OCI-LY7 (cell line): Measurements from ENCODE around the gene MMAB. TPM values are rescaled to one million over a fixed set of nuclear protein-coding genes. Genes with fewer than 3 reads are reported as not detected.

Source experiments
- BruUV-seq: library from RNA; stranded (reverse); fragments of 400-500 nt; replicated peaks from 2 replicates; lab custom pipeline; 2021; lab: Mats Ljungman, UMichigan
- CTCF ChIA-PET: fragments of 300-600 bp; sonication (Branson Sonifier 250); formaldehyde crosslinking; loops from one replicate; lab custom pipeline; 2022; ENCODE audit warnings: antibody characterized with exemption; ENCODE audit not compliant: unreplicated experiment; lab: Charles Lee
- POLR2A ChIA-PET: fragments of 300-600 bp; sonication (Branson Sonifier 250); formaldehyde crosslinking; loops from one replicate; lab custom pipeline; 2022; ENCODE audit warnings: antibody characterized with exemption; lab: Charles Lee
- DNase-seq: peaks from one replicate; pipeline ENCODE4 v3.0.0-alpha.2; 2015; ENCODE audit warnings: low spot score
- H2AFZ ChIP-seq: fragments of 200-600 bp; sonication (generic), shearing (Covaris generic); 2 replicates; pipeline ENCODE4 v1.6.1; 2014; ENCODE audit warnings: mild to moderate bottlenecking, antibody characterized with exemption, low read length, moderate library complexity
- H3K27ac ChIP-seq: fragments of 200-600 bp; sonication (generic); 2 replicates; pipeline ENCODE4 v1.5.1; 2014; ENCODE audit warnings: mixed run types, low read depth, mild to moderate bottlenecking, moderate library complexity, low read length, inconsistent platforms; ENCODE audit not compliant: poor library complexity, severe bottlenecking
- H3K36me3 ChIP-seq: fragments of 200-600 bp; sonication (generic); 2 replicates; pipeline ENCODE4 v1.6.1; 2014; ENCODE audit warnings: mild to moderate bottlenecking, antibody characterized with exemption, low read length, moderate library complexity, mixed read lengths; ENCODE audit not compliant: insufficient read depth
- H3K4me1 ChIP-seq: fragments of 200-600 bp; sonication (generic); 2 replicates; pipeline ENCODE4 v1.5.1; 2014; ENCODE audit warnings: mild to moderate bottlenecking, low read length; ENCODE audit not compliant: insufficient read depth, poor library complexity, severe bottlenecking
- H3K4me2 ChIP-seq: fragments of 200-600 bp; sonication (generic); 2 replicates; pipeline ENCODE4 v1.6.1; 2014; ENCODE audit warnings: mild to moderate bottlenecking, low read length
- H3K4me3 ChIP-seq: fragments of 200-600 bp; sonication (generic); 2 replicates; pipeline ENCODE4 v1.5.1; 2014; ENCODE audit warnings: mild to moderate bottlenecking, low read depth, low read length; ENCODE audit not compliant: poor library complexity, severe bottlenecking
- H3K79me2 ChIP-seq: fragments of 200-600 bp; sonication (generic); 2 replicates; pipeline ENCODE4 v1.6.1; 2016; ENCODE audit warnings: low read depth, mild to moderate bottlenecking, low read length, moderate library complexity, mixed read lengths; ENCODE audit not compliant: insufficient read depth
- H3K9me2 ChIP-seq: fragments of 200-600 bp; sonication (generic); 2 replicates; pipeline ENCODE4 v1.6.1; 2016; ENCODE audit warnings: mild to moderate bottlenecking, low read length, mixed read lengths; ENCODE audit not compliant: insufficient read depth
- H3K9me3 ChIP-seq: fragments of 200-600 bp; sonication (generic); 2 replicates; pipeline ENCODE4 v1.6.1; 2014; ENCODE audit warnings: mild to moderate bottlenecking, mixed run types, low read length, mixed read lengths
- H4K20me1 ChIP-seq: fragments of 200-600 bp; sonication (generic); 2 replicates; pipeline ENCODE4 v1.6.1; 2014; ENCODE audit warnings: mild to moderate bottlenecking, antibody characterized with exemption, low read length, moderate library complexity, mixed read lengths; ENCODE audit not compliant: insufficient read depth
- CTCF ChIP-seq: fragments of 200-600 bp; sonication (generic); conservative IDR thresholded peaks from 2 replicates; pipeline ENCODE4 v1.5.1; 2014; ENCODE audit warnings: mild to moderate bottlenecking, antibody characterized with exemption, low read length, moderate library complexity, mixed read lengths
- EZH2phosphoT487 ChIP-seq: fragments of 200-600 bp; sonication (generic); IDR thresholded peaks from 2 replicates; pipeline ENCODE4 v1.6.1; 2018; ENCODE audit warnings: low read depth, borderline replicate concordance, mild to moderate bottlenecking, mixed run types, antibody characterized with exemption, low read length, moderate library complexity, mixed read lengths
- intact Hi-C: fragments of 100-400 bp; cut with micrococcal nuclease; formaldehyde crosslinking; loops from one replicate; pipeline ENCODE4 v1.10.0; 2022; ENCODE audit not compliant: unreplicated experiment
- total RNA-seq, 2 experiments: library from RNA; depleted of rRNA in 1 of 2; stranded (reverse); fragments of >200 nt in 1 of 2; shearing (Covaris generic) in 1 of 2; gene quantifications; 2 replicates each; pipeline ENCODE4 v1.2.3, GENCODE V29; 2014 to 2022

MMAB gene
- total RNA-seq, 2 experiments from 2014 or later, result 59.8 to 90.0 TPM

GRCh38 chr12:109611223-109611622 is 37.9 kb upstream of the MMAB start:
- Histone ChIP-seq H3K9me2 (no peaks in the 10 kb centered on the region), H3K4me1 (no peaks in the 10 kb centered on the region), H2AFZ (no peak overlapping the region), H3K4me3 (no peak overlapping the region), H3K9me3 (no peaks in the 10 kb centered on the region), H3K79me2 (no peaks in the 10 kb centered on the region), H4K20me1 (no peaks in the 10 kb centered on the region), H3K36me3 (no peaks in the 10 kb centered on the region), H3K4me2 (no peak overlapping the region), H3K27ac (no peak overlapping the region)
- intact Hi-C loops, result no loop called here
- ChIA-PET POLR2A (no interaction called here), CTCF (no interaction called here)
- no TSS peak for BruUV-seq
- no peak for DNase-seq
- TF ChIP-seq EZH2phosphoT487 (no peak), CTCF (no peak)

GRCh38 chr12:109610523-109610922 is 37.2 kb upstream of the MMAB start:
- no peaks in the 10 kb centered on the region for H4K20me1 ChIP-seq
- H3K4me1 ChIP-seq, result no peaks in the 10 kb centered on the region
- TF ChIP-seq CTCF, result no peak
- no peak for TF ChIP-seq EZH2phosphoT487
- H3K36me3 ChIP-seq, result no peaks in the 10 kb centered on the region
- intact Hi-C loops, result no loop called here
- H3K79me2 ChIP-seq, result no peaks in the 10 kb centered on the region
- no TSS peak for BruUV-seq
- CTCF ChIA-PET, result interaction anchor here (0.8 kb wide), 1 partner anchor 10 kb away, joined by 3 read pairs; no protein-coding TSS in a partner anchor
- no peaks in the 10 kb centered on the region for H3K9me3 ChIP-seq
- no peak overlapping the region for H3K4me3 ChIP-seq
- H3K4me2 ChIP-seq, result no peak overlapping the region
- POLR2A ChIA-PET, result interaction anchor here (0.7 kb wide), 1 partner anchor 27 kb away, joined by 4 read pairs; no protein-coding TSS in a partner anchor
- DNase-seq, result no peak
- H2AFZ ChIP-seq, result no peak overlapping the region
- no peaks in the 10 kb centered on the region for H3K9me2 ChIP-seq
- H3K27ac ChIP-seq, result no peak overlapping the region

GRCh38 chr12:109609342-109609741 is 36.0 kb upstream of the MMAB start:
- CTCF ChIA-PET, result no interaction called here
- no TSS peak for BruUV-seq
- Histone ChIP-seq H2AFZ (no peak overlapping the region), H3K4me2 (no peak overlapping the region), H3K9me2 (no peaks in the 10 kb centered on the region), H3K9me3 (no peaks in the 10 kb centered on the region), H4K20me1 (no peaks in the 10 kb centered on the region), H3K79me2 (no peaks in the 10 kb centered on the region), H3K4me1 (no peaks in the 10 kb centered on the region), H3K36me3 (no peaks in the 10 kb centered on the region), H3K4me3 (no peak overlapping the region), H3K27ac (no peak overlapping the region)
- TF ChIP-seq CTCF (no peak), EZH2phosphoT487 (no peak)
- DNase-seq, result no peak
- intact Hi-C loops, result no loop called here
- POLR2A ChIA-PET, result no interaction called here
